ENCODE results near the gene TXNL1.
"Not testable (repeated sequence)": the region's sequence is repeated elsewhere in the genome, so short reads cannot be mapped to it uniquely, and the experiment has no call there.

TXNL1 gene

DNA sequence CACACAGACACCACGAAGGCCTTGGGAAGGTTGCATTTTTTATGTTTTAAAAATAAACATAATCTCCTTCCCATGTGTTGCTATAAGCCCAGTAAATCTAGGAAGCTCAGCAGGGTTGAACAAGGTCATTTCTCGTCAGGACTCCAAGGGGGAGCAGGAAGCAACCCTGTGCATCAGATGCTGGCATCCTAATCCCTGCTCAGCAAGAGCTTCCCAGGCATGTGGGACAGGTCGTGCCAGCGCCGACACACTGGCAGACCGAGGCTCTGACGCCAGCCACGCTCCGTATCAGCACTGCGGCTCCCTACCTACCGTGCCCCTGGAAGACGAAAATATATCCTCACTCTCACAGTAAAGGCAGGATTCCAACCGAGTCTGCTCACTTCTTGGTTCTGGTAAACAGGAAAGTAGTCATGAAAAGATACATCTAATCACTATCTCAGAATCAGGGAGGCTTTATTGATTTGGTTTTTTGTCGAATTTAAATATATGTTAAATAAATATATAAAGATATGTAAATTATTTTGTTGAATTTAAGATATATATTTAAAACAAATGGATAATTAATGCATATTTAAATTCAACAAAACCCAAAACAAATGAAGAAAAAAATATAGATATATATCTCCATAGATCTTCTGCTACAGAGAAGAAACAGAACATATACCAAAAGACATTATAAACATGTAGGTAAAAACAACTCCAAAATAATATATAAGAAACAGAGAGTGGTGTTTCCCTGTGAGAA lies 61.4 kb downstream of the TXNL1 start:
- TF ChIP-seq CTCF (IDR thresholded peaks at IDR 0.05): no peak
- H3K4me2 ChIP-seq (ENCODE audit: low read length): no peak overlapping the region
- peak overlapping the region; percentile 38 for H2AFZ ChIP-seq
- no peak overlapping the region for H3K9ac ChIP-seq
- no peaks in the 10 kb centered on the region for H3K36me3 ChIP-seq (ENCODE audit: control insufficient read depth, insufficient read depth, low read length)
- no peaks in the 10 kb centered on the region for H3K27me3 ChIP-seq (ENCODE audit: control insufficient read depth, insufficient read depth, low read length)
- peaks cover 9% of the 10 kb centered on the region for H3K4me1 ChIP-seq
- no peaks in the 10 kb centered on the region for H3K9me3 ChIP-seq (ENCODE audit: control insufficient read depth, low read length)
- H3K79me2 ChIP-seq: no peaks in the 10 kb centered on the region
- no peak overlapping the region for H3K4me3 ChIP-seq (ENCODE audit: low read depth, low read length)
- H3K27ac ChIP-seq: no peak overlapping the region

GRCh38 chr18:56575819-56576663 lies 62.4 kb downstream of the TXNL1 start:
- peak overlapping the region; percentile 15 for H3K4me2 ChIP-seq (ENCODE audit: low read length)
- TF ChIP-seq CTCF (IDR thresholded peaks at IDR 0.05): peak; percentile 56
- H3K9me3 ChIP-seq (ENCODE audit: control insufficient read depth, low read length): no peaks in the 10 kb centered on the region
- no peaks in the 10 kb centered on the region for H3K36me3 ChIP-seq (ENCODE audit: control insufficient read depth, insufficient read depth, low read length)
- H3K4me1 ChIP-seq: peaks cover 9% of the 10 kb centered on the region
- no peak overlapping the region for H3K9ac ChIP-seq
- no peak overlapping the region for H2AFZ ChIP-seq
- H3K27ac ChIP-seq: no peak overlapping the region
- no peaks in the 10 kb centered on the region for H3K27me3 ChIP-seq (ENCODE audit: control insufficient read depth, insufficient read depth, low read length)
- no peak overlapping the region for H3K4me3 ChIP-seq (ENCODE audit: low read depth, low read length)
- H3K79me2 ChIP-seq: no peaks in the 10 kb centered on the region

GRCh38 chr18:56574861-56575260 lies 63.5 kb downstream of the TXNL1 start:
- H3K4me3 ChIP-seq (ENCODE audit: low read depth, low read length): no peak overlapping the region
- no peaks in the 10 kb centered on the region for H3K9me3 ChIP-seq (ENCODE audit: control insufficient read depth, low read length)
- no peaks in the 10 kb centered on the region for H3K79me2 ChIP-seq
- H3K27me3 ChIP-seq (ENCODE audit: control insufficient read depth, insufficient read depth, low read length): no peaks in the 10 kb centered on the region
- H3K36me3 ChIP-seq (ENCODE audit: control insufficient read depth, insufficient read depth, low read length): no peaks in the 10 kb centered on the region
- no peak for TF ChIP-seq CTCF (IDR thresholded peaks at IDR 0.05)
- H3K4me2 ChIP-seq (ENCODE audit: low read length): no peak overlapping the region
- peak overlapping the region; percentile 52 for H3K27ac ChIP-seq
- H3K4me1 ChIP-seq: peaks cover 9% of the 10 kb centered on the region
- no peak overlapping the region for H3K9ac ChIP-seq
- H2AFZ ChIP-seq: peak overlapping the region; percentile 66

- not testable (repeated sequence) for H3K4me2 ChIP-seq (ENCODE audit: low read length); H3K4me3 ChIP-seq (ENCODE audit: low read depth, low read length); H2AFZ ChIP-seq; H3K4me1 ChIP-seq; H3K9ac ChIP-seq; H3K9me3 ChIP-seq (ENCODE audit: control insufficient read depth, low read length); H3K79me2 ChIP-seq; H3K27ac ChIP-seq; H3K27me3 ChIP-seq (ENCODE audit: control insufficient read depth, insufficient read depth, low read length); H3K36me3 ChIP-seq (ENCODE audit: control insufficient read depth, insufficient read depth, low read length)
Measured at GRCh38 chr18:56572267-56572666, 66.1 kb downstream of the TXNL1 start.

DNA sequence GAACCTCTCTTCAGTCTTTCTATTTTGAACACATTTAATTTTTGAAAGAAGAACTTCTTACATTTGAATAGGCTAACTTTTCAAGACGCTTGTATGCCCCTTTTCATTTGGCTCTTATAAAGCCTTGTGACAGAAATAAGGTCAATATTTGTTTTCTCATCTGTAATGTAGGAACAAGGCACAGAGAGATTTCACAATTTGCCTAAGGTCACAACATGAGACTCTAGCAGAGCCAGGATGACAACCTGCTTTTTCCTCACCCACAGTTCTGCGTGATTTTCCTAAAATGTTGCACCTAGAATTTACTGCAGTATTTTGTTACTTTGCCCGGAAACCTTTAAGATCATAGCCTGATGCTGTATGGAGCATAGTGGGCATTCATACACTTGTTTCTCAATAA lies 67.4 kb downstream of the TXNL1 start:
- Histone ChIP-seq H2AFZ (no peak overlapping the region), H3K4me2 (ENCODE audit: low read length) (no peak overlapping the region), H3K79me2 (no peaks in the 10 kb centered on the region), H3K36me3 (ENCODE audit: control insufficient read depth, insufficient read depth, low read length) (no peaks in the 10 kb centered on the region), H3K9me3 (ENCODE audit: control insufficient read depth, low read length) (no peaks in the 10 kb centered on the region), H3K27ac (no peak overlapping the region), H3K4me1 (peaks cover 9% of the 10 kb centered on the region), H3K9ac (no peak overlapping the region), H3K4me3 (ENCODE audit: low read depth, low read length) (no peak overlapping the region), H3K27me3 (ENCODE audit: control insufficient read depth, insufficient read depth, low read length) (no peaks in the 10 kb centered on the region)
- TF ChIP-seq CTCF (IDR thresholded peaks at IDR 0.05): no peak
